IMR-90 (cell line): Measurements from ENCODE around the gene DDX24. TPM values are rescaled to one million over a fixed set of nuclear protein-coding genes. Genes with fewer than 3 reads are reported as not detected.

Experiments used
- ATAC-seq: fragments of 200-7000 bp; cut with Tn5 transposase; 2 replicates; pipeline ENCODE4 v1.9.1; 2020; ENCODE audit warnings: low read depth, mild to moderate bottlenecking, moderate library complexity
- BruUV-seq: library from RNA; stranded (reverse); fragments of 400-500 nt; replicated peaks from 2 replicates; lab custom pipeline; 2021; lab: Mats Ljungman, UMichigan
- CTCF ChIA-PET: fragments of 300-600 bp; formaldehyde crosslinking; extraction: SDS; loops from one replicate; lab custom pipeline; 2021; ENCODE audit warnings: antibody characterized with exemption; lab: Yijun Ruan, JAX
- POLR2A ChIA-PET: fragments of 300-600 bp; sonication (Branson Sonifier 250); formaldehyde crosslinking; loops from one replicate; lab custom pipeline; 2022; ENCODE audit warnings: antibody characterized with exemption; ENCODE audit not compliant: unreplicated experiment; lab: Charles Lee
- DNase-seq: peaks from one replicate; pipeline ENCODE4 v3.0.0; 2013
- H2AFZ ChIP-seq: replicated peaks from 2 replicates; pipeline ENCODE3; 2013; ENCODE audit warnings: low read length, mild to moderate bottlenecking; ENCODE audit not compliant: poor library complexity
- H2AK5ac ChIP-seq: 2 replicates; pipeline ENCODE4 v1.6.1; 2013; ENCODE audit warnings: low read depth, low read length, inconsistent platforms
- H2AK9ac ChIP-seq: replicated peaks from 2 replicates; pipeline ENCODE3; 2013; ENCODE audit warnings: mild to moderate bottlenecking, low read depth, low read length, moderate library complexity; ENCODE audit not compliant: poor library complexity
- H2BK120ac ChIP-seq: 2 replicates; pipeline ENCODE4 v1.6.1; 2013; ENCODE audit warnings: low read depth, low read length, inconsistent platforms
- H2BK15ac ChIP-seq: 3 replicates; pipeline ENCODE4 v1.6.1; 2013; ENCODE audit warnings: low read depth, low read length, inconsistent platforms
- H2BK20ac ChIP-seq: 2 replicates; pipeline ENCODE4 v1.6.1; 2013; ENCODE audit warnings: low read depth, mild to moderate bottlenecking, inconsistent platforms, low read length, moderate library complexity
- H2BK5ac ChIP-seq: 2 replicates; pipeline ENCODE4 v1.6.1; 2013; ENCODE audit warnings: mild to moderate bottlenecking, low read depth, low read length, inconsistent platforms; ENCODE audit not compliant: poor library complexity, severe bottlenecking
- H3K14ac ChIP-seq: replicated peaks from 2 replicates; pipeline ENCODE4 v1.6.1; 2013; ENCODE audit warnings: low read depth, low read length, inconsistent platforms
- H3K18ac ChIP-seq: 2 replicates; pipeline ENCODE4 v1.6.1; 2013; ENCODE audit warnings: low read depth, low read length, control low read depth
- H3K23ac ChIP-seq: 2 replicates; pipeline ENCODE4 v1.6.1; 2013; ENCODE audit warnings: low read depth, low read length, inconsistent platforms
- H3K27ac ChIP-seq: 2 replicates; pipeline ENCODE4 v1.5.1; 2013; ENCODE audit warnings: mild to moderate bottlenecking, control low read depth, low read length; ENCODE audit not compliant: insufficient read depth
- H3K27me3 ChIP-seq: 2 replicates; pipeline ENCODE4 v1.6.1; 2013; ENCODE audit warnings: low read length; ENCODE audit not compliant: control insufficient read depth, insufficient read depth
- H3K36me3 ChIP-seq: 2 replicates; pipeline ENCODE4 v1.6.1; 2013; ENCODE audit warnings: low read length, mixed read lengths; ENCODE audit not compliant: control insufficient read depth, insufficient read depth
- H3K4ac ChIP-seq: 2 replicates; pipeline ENCODE4 v1.6.1; 2013; ENCODE audit warnings: low read depth, low read length, inconsistent platforms
- H3K4me1 ChIP-seq: 2 replicates; pipeline ENCODE4 v1.6.1; 2013; ENCODE audit warnings: low read length, mixed read lengths; ENCODE audit not compliant: control insufficient read depth, insufficient read depth
- H3K4me2 ChIP-seq: 2 replicates; pipeline ENCODE4 v1.6.1; 2013; ENCODE audit warnings: low read depth, mild to moderate bottlenecking, control low read depth, low read length, moderate library complexity
- H3K4me3 ChIP-seq: 2 replicates; pipeline ENCODE4 v1.5.1; 2013; ENCODE audit warnings: low read depth, mild to moderate bottlenecking, control low read depth, low read length, moderate library complexity; ENCODE audit not compliant: insufficient read depth
- H3K56ac ChIP-seq: 2 replicates; pipeline ENCODE4 v1.6.1; 2013; ENCODE audit warnings: low read length, inconsistent platforms; ENCODE audit not compliant: insufficient read depth; ENCODE audit errors: extremely low read depth
- H3K79me1 ChIP-seq, 2 experiments: 2 replicates each; pipeline ENCODE4 v1.6.1; 2013; ENCODE audit warnings: low read length in 2 of 2, inconsistent platforms in 1 of 2, low read depth in 1 of 2
- H3K9ac ChIP-seq: 2 replicates; pipeline ENCODE4 v1.6.1; 2013; ENCODE audit warnings: low read depth, low read length, control low read depth
- H3K9me1 ChIP-seq: 2 replicates; pipeline ENCODE4 v1.6.1; 2013; ENCODE audit warnings: low read length, inconsistent platforms; ENCODE audit not compliant: insufficient read depth
- H3K9me3 ChIP-seq: 2 replicates; pipeline ENCODE4 v1.6.1; 2013; ENCODE audit warnings: low read length; ENCODE audit not compliant: control insufficient read depth, insufficient read depth
- H4K20me1 ChIP-seq: 2 replicates; pipeline ENCODE4 v1.6.1; 2013; ENCODE audit warnings: low read length, inconsistent platforms; ENCODE audit not compliant: insufficient read depth
- H4K5ac ChIP-seq: 2 replicates; pipeline ENCODE4 v1.6.1; 2013; ENCODE audit warnings: mild to moderate bottlenecking, low read depth, low read length, control low read depth
- H4K8ac ChIP-seq, 2 experiments: 2 replicates each; pipeline ENCODE4 v1.6.1; 2013; ENCODE audit warnings: low read depth in 2 of 2, low read length in 2 of 2, control low read depth in 1 of 2, inconsistent platforms in 1 of 2
- H4K91ac ChIP-seq: 2 replicates; pipeline ENCODE4 v1.6.1; 2013; ENCODE audit warnings: low read depth, low read length, inconsistent platforms; ENCODE audit not compliant: insufficient read depth
- BHLHE40 ChIP-seq: fragments of 150-350 bp; IDR thresholded peaks from 2 replicates; pipeline ENCODE4 v1.6.1; 2016; ENCODE audit warnings: mild to moderate bottlenecking, low read depth, low read length
- CEBPB ChIP-seq: IDR thresholded peaks from 2 replicates; pipeline ENCODE4 v1.6.1; 2012; ENCODE audit warnings: low read depth, low read length, improper control_type of control experiment
- CHD1 ChIP-seq: IDR thresholded peaks from 2 replicates; pipeline ENCODE4 v1.6.1; 2012; ENCODE audit warnings: low read depth, low read length, improper control_type of control experiment
- FOS ChIP-seq: fragments of 150-350 bp; IDR thresholded peaks from 2 replicates; pipeline ENCODE4 v1.6.1; 2016; ENCODE audit warnings: low read depth, low read length
- MAFK ChIP-seq: IDR thresholded peaks from 2 replicates; pipeline ENCODE4 v1.6.1; 2012; ENCODE audit warnings: low read depth, low read length, improper control_type of control experiment
- MAZ ChIP-seq: IDR thresholded peaks from 2 replicates; pipeline ENCODE4 v1.6.1; 2012; ENCODE audit warnings: low read depth, mild to moderate bottlenecking, low read length, improper control_type of control experiment, moderate library complexity, borderline replicate concordance
- MXI1 ChIP-seq: IDR thresholded peaks from 2 replicates; pipeline ENCODE4 v1.6.1; 2012; ENCODE audit warnings: low read depth, mild to moderate bottlenecking, low read length, moderate library complexity, borderline replicate concordance
- NFE2L2 ChIP-seq: fragments of 150-350 bp; IDR thresholded peaks from 2 replicates; pipeline ENCODE4 v1.6.1; 2016; ENCODE audit warnings: low read depth, mild to moderate bottlenecking, low read length
- POLR2A ChIP-seq: IDR thresholded peaks from 2 replicates; pipeline ENCODE4 v1.6.1; 2012; ENCODE audit warnings: mild to moderate bottlenecking, low read depth, low read length
- RAD21 ChIP-seq: IDR thresholded peaks from 2 replicates; pipeline ENCODE4 v1.6.1; 2012; ENCODE audit warnings: low read length, improper control_type of control experiment
- RCOR1 ChIP-seq: IDR thresholded peaks from 2 replicates; pipeline ENCODE4 v1.6.1; 2012; ENCODE audit warnings: mild to moderate bottlenecking, low read length, improper control_type of control experiment; ENCODE audit not compliant: insufficient replicate concordance
- RFX5 ChIP-seq: IDR thresholded peaks from 2 replicates; pipeline ENCODE4 v1.8.0; 2012; ENCODE audit warnings: low read depth, mild to moderate bottlenecking, low read length, moderate library complexity
- SMC3 ChIP-seq: fragments of 150-350 bp; IDR thresholded peaks from 2 replicates; pipeline ENCODE4 v1.6.1; 2016; ENCODE audit warnings: low read depth, mild to moderate bottlenecking, antibody characterized with exemption, low read length, moderate library complexity
- WGBS, 2 experiments: methylation state at CpG; one replicate each; pipeline versions ENCODE4 v1.1.5 to v1.1.7; 2013; ENCODE audit warnings: missing lambda C conversion rate in 2 of 2; ENCODE audit not compliant: insufficient read length in 1 of 2; ENCODE audit errors: extremely low coverage in 2 of 2; 5-methylcytosine and 5-hydroxymethylcytosine counted together
- dilution Hi-C: fragments of 300-500 bp; cut with HindIII; formaldehyde crosslinking; loops from one replicate; pipeline ENCODE4 v1.14.3; 2018; ENCODE audit warnings: low sequenced_read_pairs; ENCODE audit not compliant: unreplicated experiment
- in situ Hi-C: fragments of 300-500 bp; cut with MboI; formaldehyde crosslinking; loops from 3 replicates; pipeline ENCODE4 v1.14.3; 2019; ENCODE audit warnings: low sequenced_read_pairs, inconsistent platforms, mixed read lengths
- intact Hi-C: fragments of 100-400 bp; cut with micrococcal nuclease; formaldehyde crosslinking; loops from 2 replicates; pipeline ENCODE4 v1.10.0; 2022
- polyA plus RNA-seq, 3 experiments: library from polyadenylated mRNA; depleted of rRNA; stranded (reverse); fragments of >200 nt; gene quantifications; 2 replicates each; pipeline ENCODE4 v1.2.3, GENCODE V29; 2012; ENCODE audit warnings: low replicate concordance in 1 of 3
- total RNA-seq: library from RNA; depleted of rRNA; stranded (reverse); fragments of >200 nt; gene quantifications from 2 replicates; pipeline ENCODE4 v1.2.3, GENCODE V29; 2012
- TF ChIP-seq, protein P1 (sequence below): fragments of 150-350 bp; IDR thresholded peaks from 2 replicates; pipeline ENCODE4 v1.6.1; 2016; ENCODE audit warnings: low read depth, mild to moderate bottlenecking, low read length, moderate library complexity, borderline replicate concordance
- TF ChIP-seq, protein P2 (sequence below): conservative IDR thresholded peaks from 2 replicates; pipeline ENCODE4 v1.5.1; 2012; ENCODE audit warnings: mild to moderate bottlenecking, low read depth, low read length, improper control_type of control experiment
- TF ChIP-seq, protein P3 (sequence below): fragments of 150-350 bp; IDR thresholded peaks from 2 replicates; pipeline ENCODE4 v1.6.1; 2017; ENCODE audit warnings: mild to moderate bottlenecking, antibody characterized with exemption, low read length, low read depth

Gene DDX24
- total and polyA plus RNA-seq, 2 of the 4 experiments (the other 2 are of a cell fraction), result 134 to 155 TPM

DNA sequence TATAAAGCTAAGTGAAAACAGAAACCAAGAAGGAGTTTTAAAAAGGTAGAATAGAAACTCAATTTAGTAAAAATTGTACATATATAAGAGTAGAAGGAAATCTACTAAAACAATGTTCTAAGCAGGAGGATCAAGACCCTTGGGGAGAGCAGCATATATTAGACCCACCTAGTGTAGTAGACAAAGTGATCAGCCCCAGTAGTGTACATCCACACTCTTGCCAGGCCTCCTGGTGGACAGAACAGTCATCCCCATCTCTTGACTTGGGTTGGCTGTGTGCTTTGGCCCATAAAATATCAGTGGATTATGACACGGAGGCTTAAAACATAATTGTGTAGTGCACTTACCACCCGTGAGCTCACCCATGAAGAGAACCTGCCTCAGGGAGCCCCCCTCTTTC lies 65.8 kb downstream of the DDX24 start:
- Histone ChIP-seq H3K9me1 (no peaks in the 10 kb centered on the region), H2AK9ac (no peak overlapping the region), H3K23ac (no peak overlapping the region), H4K91ac (no peak overlapping the region), H3K4me3 (no peak overlapping the region), H3K14ac (no peak overlapping the region), H3K18ac (no peak overlapping the region), H2BK5ac (no peak overlapping the region), H2AFZ (no peak overlapping the region), H3K4me1 (no peaks in the 10 kb centered on the region), H2BK20ac (no peak overlapping the region), H2AK5ac (no peak overlapping the region), H3K56ac (no peak overlapping the region), H4K8ac (no peak overlapping the region), H3K4ac (no peak overlapping the region), H3K9me3 (no peaks in the 10 kb centered on the region), H4K20me1 (no peaks in the 10 kb centered on the region), H3K79me1 (no peaks in the 10 kb centered on the region), H4K5ac (no peak overlapping the region), H3K27ac (no peak overlapping the region), H3K4me2 (no peak overlapping the region), H3K36me3 (no peaks in the 10 kb centered on the region), H2BK15ac (no peak overlapping the region), H2BK120ac (no peak overlapping the region), H3K27me3 (peaks cover 43% of the 10 kb centered on the region), H3K9ac (no peak overlapping the region)
- ATAC-seq (no peak), DNase-seq (no peak)
- in situ Hi-C loops (no loop called here), intact Hi-C loops (no loop called here), dilution Hi-C loops (no loop called here)
- TF ChIP-seq, protein P1, sequence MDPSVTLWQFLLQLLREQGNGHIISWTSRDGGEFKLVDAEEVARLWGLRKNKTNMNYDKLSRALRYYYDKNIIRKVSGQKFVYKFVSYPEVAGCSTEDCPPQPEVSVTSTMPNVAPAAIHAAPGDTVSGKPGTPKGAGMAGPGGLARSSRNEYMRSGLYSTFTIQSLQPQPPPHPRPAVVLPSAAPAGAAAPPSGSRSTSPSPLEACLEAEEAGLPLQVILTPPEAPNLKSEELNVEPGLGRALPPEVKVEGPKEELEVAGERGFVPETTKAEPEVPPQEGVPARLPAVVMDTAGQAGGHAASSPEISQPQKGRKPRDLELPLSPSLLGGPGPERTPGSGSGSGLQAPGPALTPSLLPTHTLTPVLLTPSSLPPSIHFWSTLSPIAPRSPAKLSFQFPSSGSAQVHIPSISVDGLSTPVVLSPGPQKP, result no peak
- TF ChIP-seq RCOR1 (no peak), SMC3 (no peak), FOS (no peak), CHD1 (no peak), NFE2L2 (no peak), RFX5 (no peak), MAZ (no peak), CEBPB (no peak), BHLHE40 (no peak), POLR2A (no peak), RAD21 (no peak), MXI1 (no peak), MAFK (no peak)
- TF ChIP-seq, protein P2, sequence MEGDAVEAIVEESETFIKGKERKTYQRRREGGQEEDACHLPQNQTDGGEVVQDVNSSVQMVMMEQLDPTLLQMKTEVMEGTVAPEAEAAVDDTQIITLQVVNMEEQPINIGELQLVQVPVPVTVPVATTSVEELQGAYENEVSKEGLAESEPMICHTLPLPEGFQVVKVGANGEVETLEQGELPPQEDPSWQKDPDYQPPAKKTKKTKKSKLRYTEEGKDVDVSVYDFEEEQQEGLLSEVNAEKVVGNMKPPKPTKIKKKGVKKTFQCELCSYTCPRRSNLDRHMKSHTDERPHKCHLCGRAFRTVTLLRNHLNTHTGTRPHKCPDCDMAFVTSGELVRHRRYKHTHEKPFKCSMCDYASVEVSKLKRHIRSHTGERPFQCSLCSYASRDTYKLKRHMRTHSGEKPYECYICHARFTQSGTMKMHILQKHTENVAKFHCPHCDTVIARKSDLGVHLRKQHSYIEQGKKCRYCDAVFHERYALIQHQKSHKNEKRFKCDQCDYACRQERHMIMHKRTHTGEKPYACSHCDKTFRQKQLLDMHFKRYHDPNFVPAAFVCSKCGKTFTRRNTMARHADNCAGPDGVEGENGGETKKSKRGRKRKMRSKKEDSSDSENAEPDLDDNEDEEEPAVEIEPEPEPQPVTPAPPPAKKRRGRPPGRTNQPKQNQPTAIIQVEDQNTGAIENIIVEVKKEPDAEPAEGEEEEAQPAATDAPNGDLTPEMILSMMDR, result no peak
- TF ChIP-seq, protein P3, sequence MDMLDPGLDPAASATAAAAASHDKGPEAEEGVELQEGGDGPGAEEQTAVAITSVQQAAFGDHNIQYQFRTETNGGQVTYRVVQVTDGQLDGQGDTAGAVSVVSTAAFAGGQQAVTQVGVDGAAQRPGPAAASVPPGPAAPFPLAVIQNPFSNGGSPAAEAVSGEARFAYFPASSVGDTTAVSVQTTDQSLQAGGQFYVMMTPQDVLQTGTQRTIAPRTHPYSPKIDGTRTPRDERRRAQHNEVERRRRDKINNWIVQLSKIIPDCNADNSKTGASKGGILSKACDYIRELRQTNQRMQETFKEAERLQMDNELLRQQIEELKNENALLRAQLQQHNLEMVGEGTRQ, result no peak
- CTCF ChIA-PET, result interaction anchor here (1.4 kb wide), 1 partner anchor 75 kb away, joined by 3 read pairs; no protein-coding TSS in a partner anchor
- POLR2A ChIA-PET, result no interaction called here
- no TSS peak for BruUV-seq
- no CpG with 5 or more reads among the region's 2 CpGs for WGBS, 2 experiments
